ENCODE measurements around the gene HMCN2.

HMCN2 gene

DNA sequence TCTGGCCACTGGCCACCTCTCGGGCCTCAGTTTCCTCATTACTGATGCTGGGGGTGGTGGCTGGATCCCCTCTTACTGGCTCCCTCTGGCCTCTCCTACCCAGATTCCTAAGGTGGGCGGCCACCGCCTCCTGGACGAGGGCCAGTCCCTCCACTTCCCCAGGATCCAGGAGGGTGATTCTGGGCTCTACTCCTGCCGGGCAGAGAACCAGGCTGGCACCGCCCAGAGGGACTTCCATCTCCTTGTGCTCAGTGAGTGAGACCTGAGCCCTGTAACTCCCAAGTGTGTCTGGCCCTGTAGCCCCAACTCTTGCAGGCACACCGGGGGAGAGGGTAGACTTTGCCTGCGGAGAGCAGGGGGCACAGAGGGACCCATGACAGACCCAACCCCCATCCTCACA lies 83.3 kb downstream of the HMCN2 start:
- no peak for DNase-seq

DNA sequence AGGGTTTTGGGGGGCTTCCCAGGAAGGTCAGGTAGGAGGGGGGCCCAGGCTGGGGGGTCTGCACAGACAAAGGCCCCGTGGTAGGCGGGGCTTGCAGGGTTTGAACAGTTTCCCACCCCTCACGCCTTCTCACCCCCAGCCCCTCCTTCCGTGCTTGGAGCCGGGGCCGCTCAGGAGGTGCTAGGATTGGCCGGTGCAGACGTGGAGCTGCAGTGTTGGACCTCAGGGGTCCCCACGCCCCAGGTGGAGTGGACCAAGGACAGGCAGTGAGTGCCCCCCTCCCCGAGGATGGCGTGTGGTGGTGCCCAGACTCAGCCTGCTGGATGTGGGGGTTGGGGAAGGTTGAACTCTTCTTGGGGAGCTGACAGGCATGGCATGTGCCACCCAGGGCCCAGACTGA lies 83.8 kb downstream of the HMCN2 start:
- DNase-seq = no peak

DNA sequence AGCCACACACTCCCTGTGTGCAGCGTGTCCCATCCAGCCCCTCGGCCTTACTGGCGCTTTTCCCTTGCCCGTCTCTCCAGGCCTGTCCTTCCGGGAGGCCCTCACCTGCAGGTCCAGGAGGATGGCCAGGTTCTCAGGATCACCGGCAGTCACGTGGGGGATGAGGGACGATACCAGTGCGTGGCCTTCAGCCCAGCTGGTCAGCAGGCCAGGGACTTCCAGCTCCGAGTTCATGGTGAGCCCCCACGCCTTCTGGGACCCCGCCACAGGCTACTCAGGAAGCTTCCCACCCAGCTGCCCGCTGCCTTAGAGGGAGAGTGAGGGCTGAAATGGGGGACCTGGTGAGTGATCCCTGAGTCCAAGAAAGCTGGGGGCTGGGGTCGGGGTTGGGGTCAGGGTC lies 85.8 kb downstream of the HMCN2 start:
- no peak for DNase-seq

DNA sequence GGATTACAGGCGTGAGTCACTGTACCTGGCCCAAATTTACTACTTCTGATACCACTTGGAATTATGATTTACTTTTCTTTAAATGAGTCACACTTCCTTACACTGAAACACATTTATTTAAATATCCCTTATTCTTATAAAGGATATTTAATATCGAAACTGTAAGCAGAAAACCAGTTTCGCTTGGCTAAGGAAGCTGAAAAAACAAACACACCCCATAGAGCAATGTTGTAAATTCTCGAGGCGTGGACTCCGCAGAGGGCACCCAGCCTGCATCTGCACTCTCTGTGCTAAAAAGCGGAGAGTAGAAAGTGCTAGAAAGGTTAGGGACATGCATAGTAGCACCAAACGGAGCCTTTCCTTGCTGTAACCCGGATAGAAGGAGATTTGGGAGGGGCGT lies 86.5 kb downstream of the HMCN2 start:
- DNase-seq = no peak

DNA sequence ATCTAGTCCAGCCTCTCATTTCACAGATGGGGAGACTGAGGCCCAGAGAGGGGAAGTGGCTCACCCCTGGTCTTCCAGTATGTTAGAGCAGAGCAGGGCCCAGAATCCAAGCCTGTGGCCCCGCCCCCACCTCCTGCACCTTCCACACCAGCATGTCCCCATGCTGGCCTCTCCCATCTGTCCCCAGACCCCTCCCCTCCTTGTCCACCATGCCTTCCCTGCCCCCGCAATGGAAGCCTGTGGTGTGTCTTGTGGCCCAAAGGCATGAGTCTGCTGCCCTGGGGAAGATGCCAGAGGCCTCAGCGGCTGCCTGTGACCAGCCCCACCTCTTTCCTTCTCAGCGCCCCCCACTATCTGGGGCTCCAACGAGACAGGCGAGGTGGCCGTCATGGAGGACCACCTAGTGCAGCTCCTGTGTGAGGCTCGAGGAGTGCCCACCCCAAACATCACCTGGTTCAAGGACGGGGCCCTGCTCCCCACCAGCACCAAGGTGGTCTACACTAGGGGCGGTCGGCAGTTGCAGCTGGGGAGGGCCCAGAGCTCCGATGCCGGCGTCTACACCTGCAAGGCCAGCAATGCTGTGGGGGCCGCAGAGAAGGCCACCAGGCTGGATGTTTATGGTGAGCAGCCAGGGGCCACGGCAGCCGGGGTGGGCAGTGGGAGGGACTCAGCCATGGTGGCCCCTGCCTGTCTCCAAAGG lies 87.2 kb downstream of the HMCN2 start:
- DNase-seq = no peak

DNA sequence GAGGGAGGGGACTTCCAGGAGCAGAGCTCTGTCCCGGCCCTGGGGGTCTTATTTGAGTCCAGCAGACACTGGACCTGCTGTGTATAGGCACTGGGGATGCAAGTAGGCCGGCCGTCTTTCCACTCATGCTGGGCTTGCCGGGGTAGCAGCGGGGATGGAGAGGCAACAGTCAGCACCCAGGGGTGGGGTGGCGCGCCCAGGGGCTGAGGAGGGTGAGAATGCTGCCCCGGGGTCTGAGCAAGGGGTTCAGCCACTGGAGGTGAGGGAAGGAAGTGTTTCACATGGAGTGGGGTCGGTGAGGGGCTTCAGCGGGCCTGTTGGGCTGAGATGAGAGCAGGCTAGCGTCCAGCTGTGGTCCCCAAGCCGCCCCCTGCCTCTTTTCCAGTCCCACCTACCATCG lies 88.8 kb downstream of the HMCN2 start:
- DNase-seq = no peak

DNA sequence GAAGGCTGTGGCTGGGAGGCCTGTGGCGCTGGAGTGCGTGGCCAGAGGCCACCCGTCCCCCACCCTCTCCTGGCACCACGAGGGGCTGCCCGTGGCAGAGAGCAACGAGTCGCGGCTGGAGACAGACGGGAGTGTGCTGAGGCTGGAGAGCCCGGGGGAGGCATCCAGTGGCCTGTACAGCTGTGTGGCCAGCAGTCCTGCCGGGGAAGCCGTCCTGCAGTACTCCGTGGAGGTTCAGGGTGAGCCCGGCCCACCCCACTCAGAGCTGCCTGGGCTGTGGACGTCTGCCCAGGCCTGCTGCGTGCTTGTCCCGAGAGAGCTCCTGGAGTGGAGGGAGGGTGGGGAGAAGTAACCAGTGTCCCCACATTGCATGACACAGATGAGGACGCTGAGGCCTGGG lies 89.2 kb downstream of the HMCN2 start:
- DNase-seq = no peak

DNA sequence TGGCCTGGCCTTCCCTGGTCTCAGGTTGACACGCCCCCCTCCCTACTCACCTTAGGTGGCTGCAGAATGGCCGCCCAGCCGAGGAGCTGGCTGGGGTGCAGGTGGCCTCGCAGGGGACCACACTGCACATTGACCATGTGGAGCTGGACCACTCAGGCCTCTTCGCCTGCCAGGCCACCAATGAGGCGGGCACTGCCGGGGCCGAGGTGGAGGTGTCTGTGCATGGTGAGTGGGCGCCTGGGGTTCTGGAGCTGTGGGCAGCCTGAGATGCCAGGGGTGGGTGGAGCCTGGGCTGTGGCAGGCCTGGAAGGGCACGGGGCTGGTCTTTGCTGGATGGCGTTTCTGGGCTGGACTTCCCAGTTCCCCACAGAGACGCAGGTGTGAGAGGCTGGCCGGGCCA lies 90.5 kb downstream of the HMCN2 start:
- no peak for DNase-seq

DNA sequence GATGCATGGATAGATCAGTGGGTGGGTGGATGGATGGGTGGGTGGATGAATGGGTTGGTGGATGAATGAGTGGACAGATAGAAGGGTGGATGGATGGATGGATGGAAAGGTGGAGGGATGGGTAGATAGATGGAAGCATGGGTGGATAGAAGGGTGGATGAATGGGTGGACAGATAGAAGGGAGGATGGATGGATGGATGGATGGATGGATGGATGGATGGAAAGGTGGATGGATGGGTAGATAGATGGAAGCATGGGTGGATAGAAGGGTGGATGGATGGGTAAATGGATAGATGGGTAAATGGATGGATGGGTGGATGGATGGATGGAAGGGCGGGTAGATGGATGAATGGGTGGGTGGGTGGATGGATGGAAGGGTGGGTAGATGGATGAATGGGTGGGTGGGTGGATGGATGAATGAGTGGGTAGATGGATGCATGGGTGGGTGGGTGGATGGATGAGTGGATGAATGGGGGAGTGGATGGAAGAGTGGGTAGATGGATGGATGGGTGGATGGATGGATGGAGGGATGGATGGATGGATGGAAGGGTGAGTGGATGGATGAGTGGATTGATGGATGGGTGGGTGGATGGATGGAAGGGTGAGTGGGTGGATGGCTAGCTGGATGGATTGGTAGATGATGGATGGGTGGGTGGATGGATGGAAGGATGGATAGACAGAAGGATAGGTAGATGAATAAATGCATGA lies 91.5 kb downstream of the HMCN2 start:
- DNase-seq = no peak

DNA sequence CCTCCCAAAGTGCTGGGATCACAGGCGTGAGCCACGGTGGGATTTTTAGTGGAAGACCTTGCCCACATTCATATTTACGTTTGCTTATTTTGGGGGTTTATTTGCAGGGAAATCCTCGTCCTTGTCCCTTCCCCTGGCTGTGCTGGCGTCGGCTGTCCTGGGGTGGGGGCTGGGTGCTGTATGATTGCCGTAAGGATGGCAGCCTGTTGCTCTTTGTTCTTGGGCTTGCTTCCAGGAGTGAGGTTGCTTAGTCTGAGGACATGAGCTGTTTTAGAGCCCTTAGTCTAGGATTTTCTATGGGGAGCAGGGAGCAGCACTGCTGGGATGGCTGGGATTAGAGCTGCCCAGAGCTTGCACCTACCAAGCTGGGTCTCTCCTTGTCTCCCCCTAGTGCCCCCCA lies 93.4 kb downstream of the HMCN2 start:
- DNase-seq = no peak

DNA sequence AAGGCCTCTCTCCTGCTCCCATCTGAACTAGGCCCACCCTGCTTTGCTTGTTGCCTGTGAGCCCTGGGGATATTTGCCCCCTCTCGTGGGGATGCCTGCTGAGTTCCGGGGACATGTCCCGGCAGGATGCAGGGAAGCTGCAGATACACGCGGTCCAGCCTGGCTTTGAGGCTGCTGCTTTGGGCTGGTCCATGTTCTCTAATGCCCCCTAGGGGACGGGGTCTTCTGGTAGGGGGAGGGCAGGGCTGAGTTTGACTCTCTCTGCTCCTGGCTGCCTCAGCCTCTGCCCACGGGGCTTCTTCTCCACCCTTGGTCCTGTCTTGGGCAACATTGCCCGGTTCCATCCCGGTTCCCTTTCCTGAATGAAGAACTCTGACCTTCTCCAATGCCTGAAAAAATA lies 94.3 kb downstream of the HMCN2 start:
- DNase-seq = no peak

DNA sequence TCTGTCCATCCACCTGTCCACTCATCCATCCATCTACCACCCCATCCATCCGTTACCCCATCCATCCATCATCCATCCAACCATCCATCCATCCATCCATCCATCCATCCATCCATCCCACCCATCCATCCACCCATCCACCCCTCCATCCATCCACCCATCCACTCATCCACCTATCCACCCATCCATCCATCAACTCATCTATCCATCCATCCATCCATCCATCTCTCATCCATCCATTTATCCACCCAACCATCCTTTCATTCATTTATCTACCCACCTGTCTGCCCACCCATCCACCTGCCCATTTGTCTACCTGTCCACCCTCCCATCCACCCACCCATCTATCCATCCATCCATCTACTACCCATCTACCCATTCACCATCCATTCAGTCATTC lies 95.1 kb downstream of the HMCN2 start:
- DNase-seq = no peak

DNA sequence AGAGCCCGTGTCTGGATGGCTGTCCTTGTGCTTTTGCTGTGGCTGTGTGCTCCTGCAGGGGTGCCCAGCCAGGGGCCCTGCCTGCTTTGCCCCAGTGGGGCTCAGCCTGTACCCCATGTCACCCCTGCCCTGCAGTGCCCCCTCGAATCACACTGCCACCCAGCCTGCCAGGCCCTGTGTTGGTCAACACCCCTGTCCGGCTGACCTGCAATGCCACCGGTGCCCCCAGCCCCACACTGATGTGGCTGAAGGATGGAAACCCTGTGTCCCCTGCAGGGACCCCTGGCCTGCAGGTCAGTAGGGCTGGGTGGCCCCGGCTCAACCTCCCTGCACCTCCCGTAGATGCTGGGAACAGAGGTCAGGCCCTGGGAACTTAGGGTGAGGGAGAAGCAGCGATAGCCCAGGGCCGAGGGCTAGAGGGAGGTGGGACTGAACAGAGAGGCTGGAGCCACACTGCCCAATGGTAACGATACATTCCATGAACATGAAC lies 96.4 kb downstream of the HMCN2 start:
- DNase-seq = no peak

DNA sequence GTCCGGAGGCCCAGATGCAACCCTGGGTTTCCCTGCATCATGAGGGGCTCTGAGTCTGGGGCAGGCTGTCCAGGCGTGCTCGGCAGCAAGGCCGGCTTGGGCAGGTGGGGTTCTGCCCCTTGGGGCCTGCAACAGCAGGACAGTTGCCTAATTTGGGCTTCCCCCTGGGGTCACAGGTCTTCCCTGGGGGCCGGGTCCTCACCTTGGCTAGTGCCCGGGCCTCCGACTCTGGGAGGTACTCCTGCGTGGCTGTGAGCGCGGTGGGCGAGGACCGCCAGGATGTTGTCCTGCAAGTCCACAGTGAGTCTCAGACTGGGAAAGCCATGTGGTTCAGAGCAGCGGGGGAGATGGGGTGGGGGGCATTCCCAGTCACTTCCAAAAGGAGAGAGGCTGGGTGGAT lies 97.1 kb downstream of the HMCN2 start:
- no peak for DNase-seq

DNA sequence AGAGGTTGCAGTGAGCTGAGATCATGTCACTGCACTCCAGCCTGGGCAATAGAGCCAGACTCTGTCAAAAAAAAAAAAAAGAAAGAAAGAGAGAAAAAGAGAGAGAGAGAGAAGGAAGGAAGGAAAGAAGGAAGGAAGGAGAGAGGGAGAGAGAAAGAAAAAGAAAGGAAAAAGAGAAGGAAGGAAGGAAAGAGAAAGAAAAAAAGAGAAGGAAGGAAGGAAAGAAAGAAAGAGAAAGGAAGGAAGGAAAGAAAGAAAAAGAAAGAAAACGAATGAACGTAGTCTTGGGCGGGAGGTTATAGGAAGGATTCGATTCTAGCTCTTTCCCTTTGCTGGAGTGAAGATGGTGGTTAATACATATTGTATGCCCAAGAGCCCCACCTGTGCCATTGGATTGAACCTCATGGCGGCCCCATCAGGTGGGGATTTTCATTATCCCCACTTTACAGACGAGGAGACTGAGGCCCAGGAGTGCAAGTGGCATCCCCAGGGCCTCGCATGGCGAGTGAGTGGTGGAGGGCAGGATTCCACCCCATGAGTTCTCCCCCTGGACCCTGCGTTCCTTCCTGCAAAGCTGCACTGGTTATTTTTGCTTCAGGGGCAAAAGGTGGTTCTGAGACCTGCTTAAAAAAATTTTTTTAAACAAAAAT lies 98.3 kb downstream of the HMCN2 start:
- no peak for DNase-seq

DNA sequence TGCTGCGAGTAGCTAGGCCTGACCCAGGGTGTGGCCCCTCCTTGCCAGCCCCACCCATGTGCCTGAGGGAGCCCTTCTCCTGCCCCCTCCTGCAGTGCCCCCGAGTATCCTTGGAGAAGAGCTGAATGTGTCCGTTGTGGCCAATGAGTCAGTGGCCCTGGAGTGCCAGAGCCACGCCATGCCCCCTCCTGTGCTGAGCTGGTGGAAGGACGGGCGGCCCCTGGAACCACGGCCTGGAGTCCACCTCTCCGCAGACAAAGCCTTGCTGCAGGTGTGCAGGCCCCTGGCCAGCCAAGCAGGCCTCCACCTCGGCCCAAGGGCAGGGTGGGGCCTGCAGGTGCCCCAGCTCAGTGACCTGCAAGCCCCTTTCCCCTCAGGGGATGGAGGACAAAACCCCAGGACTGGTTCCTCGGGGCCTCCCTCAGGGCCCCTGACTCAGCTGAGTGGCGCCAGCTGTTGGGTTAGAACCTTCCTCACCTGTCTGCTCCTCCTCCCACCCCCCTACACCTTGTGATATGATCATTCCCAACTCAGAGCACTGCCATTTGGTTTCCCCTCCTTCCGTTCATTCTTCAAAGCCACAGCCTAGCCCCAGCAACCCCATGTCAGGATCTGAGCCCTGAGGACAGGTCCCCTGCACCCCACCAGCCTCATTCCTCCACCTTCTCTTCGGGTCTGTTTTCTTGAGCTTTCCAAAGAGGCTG lies 99.2 kb downstream of the HMCN2 start:
- DNase-seq = no peak

DNA sequence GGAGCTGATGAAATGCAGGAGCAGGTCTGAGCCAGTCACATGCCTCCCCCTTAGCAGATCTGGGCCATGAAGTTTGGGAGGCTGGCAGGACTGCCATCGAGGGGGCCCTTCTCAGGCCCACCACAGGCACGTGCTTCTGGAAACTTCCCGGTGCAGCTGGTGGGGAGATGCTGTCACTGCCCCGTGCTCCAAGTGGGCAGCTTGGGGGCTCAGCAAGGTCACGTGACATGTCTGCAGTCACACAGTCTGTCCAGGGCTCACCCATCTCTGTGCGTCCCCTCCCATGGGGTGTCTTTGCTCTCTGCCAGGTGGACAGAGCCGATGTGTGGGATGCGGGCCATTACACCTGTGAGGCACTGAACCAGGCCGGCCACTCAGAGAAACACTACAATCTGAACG lies 99.8 kb downstream of the HMCN2 start:
- no peak for DNase-seq

DNA sequence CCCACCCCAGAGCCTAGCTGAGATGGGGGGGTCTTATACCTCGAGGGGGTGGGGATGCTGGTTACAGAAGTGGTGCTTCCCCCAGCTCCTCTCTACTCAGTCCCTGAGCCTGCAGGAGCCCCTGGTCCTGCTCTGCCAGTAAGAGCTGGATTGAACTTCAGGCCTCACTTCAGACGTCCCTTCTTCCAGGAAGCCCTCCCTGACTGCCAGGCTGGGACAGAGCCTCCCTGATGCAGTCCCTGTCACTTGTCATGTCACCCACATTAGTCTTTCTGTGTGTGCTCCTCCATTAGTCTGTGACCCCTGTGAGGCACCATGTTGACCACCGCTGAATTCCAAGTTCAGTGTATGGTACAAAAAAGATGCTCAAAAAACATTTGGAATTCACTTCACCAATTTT lies 100.5 kb downstream of the HMCN2 start:
- no peak for DNase-seq

DNA sequence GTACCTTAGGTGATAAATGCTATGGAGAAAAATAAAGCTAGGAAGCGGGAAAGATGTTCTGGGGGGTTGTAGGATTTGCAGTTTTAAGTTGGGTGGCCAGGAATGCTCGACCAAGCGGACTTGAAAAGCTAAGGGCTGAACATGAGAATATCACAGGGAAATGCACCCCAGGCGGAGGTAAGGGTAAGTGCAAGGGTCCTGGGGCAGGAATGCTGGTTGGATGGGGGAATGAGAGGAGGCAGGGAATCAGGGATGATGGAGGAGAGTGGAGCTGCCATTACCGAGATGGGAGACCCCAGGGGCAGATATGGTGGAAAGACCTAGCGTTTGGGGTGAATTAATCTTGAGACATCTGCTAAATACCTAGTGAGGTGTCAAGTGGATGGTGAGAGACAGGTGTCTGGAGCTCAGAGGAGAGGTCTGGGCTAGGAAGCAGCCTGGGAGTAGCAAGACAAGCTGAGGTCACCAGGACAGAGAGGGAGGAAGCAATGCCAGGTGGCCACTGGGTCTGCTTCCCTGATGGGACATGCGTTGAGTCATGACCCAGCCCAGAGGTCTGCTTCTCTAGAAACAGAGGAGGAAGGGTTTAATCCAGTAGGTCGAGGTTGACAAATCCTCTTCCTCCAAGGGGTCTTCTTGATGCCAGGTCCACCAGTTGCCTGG lies 101.5 kb downstream of the HMCN2 start:
- no peak for DNase-seq

DNA sequence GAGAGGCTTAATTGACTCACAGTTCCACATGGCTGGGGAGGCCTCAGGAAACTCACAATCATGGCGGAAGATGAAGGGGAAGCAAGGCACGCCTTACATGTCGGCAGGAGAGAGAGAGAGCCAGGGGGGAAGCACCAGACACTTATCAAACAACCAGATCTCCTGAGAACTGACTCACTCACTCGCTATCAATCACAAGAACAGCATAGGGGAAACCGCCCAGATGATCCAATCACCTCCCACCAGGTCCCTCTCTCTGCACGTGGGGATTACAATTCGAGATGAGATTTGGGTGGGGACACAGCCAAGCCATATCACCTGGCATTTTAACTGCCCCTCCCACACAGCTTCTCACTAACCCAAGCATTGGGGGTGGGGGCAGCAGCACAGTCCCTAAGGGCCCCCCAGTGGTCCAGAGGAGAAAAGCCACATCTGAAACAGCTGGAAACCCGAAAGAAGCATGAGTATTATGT lies 103.1 kb downstream of the HMCN2 start:
- DNase-seq = peak; percentile 34

DNA sequence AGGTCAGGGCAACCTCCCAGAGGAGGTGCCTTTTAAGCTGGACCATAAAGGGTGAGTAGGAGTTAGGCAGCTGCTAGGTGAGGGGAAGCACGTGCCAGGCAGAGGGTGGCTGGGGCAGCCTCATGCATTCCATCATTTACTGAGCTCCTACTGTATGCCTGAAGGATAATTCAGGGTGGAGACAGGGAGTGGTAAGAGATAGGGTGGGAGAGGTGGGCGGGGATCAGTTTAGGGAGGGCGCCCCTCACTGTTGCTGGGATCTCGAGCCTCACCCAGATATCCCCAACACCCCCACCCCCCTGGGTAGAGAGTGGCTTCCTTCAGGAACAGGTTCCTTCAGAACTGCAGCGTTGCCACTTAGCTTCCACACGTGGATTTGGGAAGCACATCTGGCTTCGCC lies 104.7 kb downstream of the HMCN2 start:
- DNase-seq = no peak

DNA sequence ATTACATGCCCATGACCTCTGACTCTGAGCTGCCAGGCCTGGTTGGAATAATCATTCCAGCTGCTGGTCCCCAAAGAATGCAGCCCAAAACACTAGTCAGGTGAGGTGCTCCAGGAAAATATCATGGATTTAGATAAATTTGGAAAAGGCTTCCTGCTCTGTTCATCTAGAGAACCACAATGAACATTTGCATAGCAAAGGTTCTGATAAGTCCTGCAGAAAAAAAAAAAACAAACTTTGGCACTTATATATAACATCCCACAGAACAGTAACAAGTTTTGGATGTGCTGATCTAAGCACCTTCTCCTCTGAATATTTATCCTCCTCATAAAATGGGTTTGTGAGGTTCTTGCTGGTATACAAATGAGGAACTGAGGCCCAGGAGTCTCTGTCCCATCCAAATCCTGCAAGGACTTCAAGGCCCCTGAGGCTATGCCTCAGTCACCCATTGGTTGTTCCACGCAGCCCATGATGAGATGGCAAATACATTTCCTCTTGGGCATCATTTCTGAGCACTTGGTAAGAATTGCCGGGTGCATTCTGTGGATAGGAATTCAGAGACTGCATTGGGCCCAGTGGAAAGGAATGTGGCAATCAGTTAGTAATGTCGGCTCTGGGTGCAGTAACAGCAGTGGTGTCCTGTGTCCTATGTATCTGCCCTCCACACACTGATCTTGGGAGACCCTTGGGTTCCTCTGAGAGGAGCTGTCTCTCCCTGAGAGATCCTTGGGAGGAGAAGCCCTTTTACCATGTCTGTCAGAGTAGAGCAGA lies 105.8 kb downstream of the HMCN2 start:
- no peak for DNase-seq
